GM18517 (cell line): ENCODE data around the gene NUDT2.
"Not testable (repeated sequence)": the region's sequence is repeated elsewhere in the genome, so short reads cannot be mapped to it uniquely, and the experiment has no call there.

Experiments
- ATAC-seq: cut with Tn5 transposase; IDR thresholded peaks from one replicate; pipeline ENCODE4 v1.9.1; 2021; ENCODE audit warnings: mild to moderate bottlenecking, moderate library complexity; ENCODE audit not compliant: unreplicated experiment

The NUDT2 gene

DNA sequence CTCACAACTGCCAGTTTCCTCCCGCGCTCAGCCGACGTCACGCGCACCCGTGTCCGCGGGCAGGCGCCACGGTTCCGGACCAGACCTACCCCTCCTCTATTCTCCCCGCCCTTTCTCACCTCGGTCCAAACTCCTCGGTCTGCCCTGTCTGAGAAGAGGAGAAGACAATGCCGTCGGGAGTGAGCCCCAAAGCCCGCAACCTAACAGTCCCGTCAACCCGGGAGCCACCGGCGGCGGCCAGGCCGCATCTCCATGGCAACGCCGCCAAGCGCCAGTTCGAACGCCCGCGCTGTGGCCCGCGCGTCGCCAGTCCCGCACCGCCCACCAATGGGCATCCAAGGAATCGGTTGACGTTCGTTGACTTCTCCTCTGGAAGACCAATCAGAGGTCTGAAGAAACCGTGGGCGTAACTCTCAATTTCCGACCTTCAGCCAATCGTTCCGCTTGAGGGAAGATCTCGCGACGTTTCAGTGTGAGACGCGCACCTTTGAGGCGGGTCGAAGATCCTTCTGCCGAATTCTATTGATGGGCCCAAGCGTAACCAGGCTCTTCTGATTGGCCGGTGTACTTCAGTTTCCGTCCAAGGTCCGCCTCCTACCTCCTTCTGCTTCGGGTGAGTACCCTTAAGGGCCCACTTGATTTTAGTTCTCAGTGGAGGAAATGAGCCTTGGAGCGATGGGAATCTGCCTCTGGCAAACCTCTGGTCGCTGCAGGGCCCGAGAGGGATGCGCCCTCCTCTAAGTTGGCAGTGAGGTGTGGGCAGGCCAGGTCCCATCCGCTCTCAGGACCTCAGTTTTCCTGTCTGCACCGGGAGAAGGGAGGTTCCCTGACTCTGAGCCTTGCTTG is at the start of gene NUDT2, which contains the start of gene KIF24:
TSS of gene NUDT2 (plus strand) at position 583 of the 846 bp plus-strand sequence. CDS start 9,471 bp downstream, outside the sequence.
TSS of gene KIF24 (minus strand) at position 282 of the 846 bp plus-strand sequence. CDS start 17,922 bp downstream, outside the sequence.
- ATAC-seq, result peak; percentile 95

DNA sequence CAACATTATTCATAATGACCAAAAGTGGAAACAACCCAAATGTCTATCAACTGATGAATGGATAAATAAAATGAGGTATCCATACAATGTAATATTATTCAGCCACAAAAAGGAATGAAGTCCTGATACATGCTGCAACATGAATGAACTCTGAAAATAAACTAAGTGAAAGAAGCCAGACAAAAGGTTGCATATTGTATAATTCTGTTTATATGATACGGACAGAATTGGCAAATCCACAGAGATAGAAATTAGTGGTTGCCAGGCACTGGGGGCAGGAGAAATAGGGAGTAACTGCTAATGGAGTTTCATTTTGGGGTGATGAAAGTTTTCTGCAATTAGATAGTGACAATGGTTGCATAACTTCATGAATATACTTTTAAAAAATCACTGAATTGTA is 47.3 kb upstream of the NUDT2 start:
- ATAC-seq, result no peak

DNA sequence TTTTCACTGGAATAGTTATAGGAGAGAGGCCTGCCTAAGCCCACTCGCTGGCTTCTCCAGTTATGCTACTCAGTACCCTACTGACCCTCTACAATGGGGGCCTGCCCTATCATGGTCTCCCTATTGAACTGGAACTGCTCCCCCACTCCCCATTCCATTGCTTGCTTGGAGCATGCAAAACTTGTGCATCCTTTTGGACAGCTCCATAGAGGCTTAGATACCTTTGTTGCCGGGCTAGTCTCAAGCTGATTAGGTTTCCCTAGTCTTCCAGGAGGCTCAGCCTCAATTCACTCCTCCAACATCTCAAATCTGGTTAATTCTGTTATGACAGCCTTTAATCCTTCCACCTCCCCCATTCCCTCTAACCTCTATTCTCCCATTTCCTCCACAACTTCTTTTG is 40.2 kb upstream of the NUDT2 start:
- ATAC-seq, result no peak

DNA sequence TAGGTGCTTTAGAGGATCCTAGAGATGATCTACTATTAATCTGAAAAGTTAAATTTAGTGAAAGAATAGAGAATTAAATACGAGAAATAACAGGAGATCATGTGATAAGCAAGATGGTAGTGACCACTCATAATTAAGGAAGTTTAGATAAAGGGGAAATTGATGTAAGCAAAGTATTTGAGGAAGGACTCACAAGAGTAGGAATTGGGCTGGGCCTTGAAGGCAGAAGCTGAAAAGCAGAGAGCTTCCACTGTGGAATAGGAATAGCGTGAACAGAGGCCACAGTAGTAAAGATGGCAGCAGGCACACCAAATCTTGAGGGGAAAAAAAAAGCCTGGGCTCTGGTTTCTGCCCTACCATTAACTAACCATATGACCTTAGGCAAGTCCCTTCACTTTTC is 38.3 kb upstream of the NUDT2 start:
- no peak for ATAC-seq

DNA sequence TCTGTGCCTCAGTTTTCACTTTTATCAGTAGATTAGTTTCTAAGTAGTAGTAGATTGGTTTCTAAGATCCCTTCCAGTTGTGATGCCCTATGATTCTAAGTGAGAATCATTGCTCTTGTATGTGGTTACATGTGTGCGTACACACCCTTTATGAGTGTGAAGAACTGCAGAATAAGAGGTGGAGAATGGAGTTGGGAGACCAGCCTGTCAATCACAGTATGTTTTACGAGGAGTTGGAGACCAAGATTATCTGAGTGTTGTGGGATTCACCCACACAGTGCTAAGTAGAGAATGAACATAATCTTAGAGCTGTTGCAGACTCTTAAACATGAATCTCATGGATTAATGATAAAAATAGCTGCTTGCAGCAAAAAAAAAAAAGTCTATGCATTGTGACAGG is 37.9 kb upstream of the NUDT2 start:
- ATAC-seq, result no peak

DNA sequence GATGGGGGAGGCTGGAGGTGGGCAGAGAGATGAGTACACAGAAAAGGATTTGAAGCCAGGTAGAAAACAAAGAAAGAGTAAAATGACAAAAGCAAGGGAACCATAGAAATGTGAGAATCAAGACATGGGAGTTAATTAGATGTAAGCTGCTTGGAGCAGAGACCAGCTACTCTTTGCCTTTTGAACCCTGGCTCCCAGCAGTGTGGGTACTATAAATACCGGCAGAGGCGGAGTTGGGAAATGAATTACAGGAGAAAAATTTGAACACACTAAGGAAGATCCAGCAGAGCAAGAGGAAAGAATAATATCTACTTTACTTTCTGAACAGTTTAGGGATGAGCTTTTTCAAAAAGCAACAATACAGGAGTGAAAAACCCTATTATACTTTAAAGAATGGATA is 36.8 kb upstream of the NUDT2 start:
- no peak for ATAC-seq

DNA sequence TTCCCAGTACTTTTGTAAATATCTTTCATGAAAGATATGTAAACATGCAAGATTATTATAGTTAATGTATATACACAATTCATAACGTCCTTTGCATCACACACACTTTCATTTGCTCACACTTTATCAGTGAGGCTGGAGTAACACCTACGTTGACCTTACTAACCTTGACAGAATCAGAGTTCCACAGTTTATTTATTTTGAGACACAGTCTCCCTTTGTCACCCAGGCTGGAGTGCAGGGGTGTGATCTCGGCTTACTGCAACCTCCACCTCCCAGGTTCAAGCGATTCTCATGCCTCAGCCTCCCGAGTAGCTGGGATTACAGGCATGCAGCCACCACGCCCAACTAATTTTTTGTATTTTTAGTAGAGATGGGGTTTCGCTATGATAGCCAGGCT is 28.3 kb upstream of the NUDT2 start:
- not testable (repeated sequence) for ATAC-seq

DNA sequence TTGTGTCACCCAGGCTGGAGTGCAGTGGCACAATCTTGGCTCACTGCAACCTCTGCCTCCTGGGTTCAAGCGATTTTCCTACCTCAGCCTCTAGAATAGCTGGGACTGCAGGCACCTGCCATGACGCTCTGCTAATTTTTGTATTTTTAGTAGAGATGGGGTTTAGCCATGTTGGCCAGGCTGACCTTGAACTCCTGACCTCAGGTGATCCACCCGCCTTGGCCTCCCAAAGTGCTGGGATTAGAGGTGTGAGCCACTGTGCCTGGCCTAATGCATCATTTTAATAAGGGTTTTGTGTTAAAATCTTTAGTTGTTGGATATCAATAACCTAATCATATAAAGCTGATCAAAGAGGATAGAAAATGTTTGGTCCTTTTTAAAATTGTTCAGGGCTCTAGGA is 21.1 kb upstream of the NUDT2 start:
- ATAC-seq, result not testable (repeated sequence)

DNA sequence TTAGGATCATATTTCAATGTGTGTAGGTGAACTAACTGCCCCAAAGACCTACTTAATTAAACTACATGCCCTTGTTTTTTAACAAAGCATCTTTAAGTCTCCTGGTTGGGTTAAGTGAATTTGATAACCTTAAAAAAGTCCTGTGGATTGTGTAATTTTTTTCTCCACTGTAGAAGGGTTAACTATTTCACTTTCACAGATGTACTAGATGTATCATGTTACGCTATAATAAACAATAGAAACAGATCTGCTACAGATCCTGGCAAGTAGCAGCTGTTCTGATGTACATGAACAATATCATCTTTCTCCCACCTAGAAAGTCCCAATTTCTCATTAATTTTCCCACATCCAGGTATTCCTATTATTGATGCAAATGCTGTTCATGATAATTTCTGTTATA is 19.2 kb upstream of the NUDT2 start:
- no peak for ATAC-seq

DNA sequence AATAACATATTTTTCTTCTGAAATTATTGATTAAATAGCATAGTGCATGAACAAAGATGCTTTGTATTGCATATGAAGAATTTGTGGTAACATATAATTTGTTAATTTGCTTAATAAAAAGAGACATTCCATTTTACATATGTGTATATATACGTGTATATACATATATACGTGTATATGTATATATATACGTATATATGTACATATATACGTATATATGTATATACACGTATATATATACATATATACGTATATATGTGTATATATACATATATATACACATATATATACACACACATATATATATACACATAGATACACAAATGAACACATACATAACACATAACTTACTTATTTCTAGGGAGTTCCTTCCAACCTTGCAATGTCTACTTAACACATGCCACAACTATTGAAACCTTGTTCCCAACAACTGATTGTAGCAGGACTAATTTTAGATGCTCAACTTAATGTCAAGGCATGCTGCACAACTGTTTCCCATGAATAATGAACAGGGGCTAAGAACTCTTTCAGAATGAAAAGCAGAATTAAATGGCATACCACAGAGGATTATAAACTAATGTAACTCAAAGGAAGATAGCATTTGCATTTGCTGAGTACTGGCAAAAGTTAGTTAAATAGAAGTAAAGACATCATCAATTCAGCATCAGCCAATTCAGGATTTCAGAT is 17.7 kb upstream of the NUDT2 start:
- no peak for ATAC-seq

DNA sequence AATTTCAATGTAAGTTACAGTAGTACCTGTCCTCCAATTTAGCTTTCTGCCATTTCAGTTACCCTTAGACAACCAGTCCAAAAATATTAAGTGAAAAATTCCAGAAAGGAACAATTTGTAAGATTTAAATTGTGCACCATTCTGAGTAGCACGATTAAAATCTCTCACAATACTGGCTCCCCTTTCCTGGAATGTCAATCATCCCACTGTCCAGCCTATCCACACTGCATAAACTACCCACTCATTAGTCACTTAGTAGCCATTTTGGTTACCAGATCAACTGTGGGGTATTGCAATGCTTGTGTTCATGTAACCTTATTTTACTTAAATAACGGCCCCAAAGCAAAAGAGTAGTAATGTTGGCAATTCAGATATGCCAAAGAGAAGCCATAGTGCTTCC is 11.9 kb upstream of the NUDT2 start:
- no peak for ATAC-seq

DNA sequence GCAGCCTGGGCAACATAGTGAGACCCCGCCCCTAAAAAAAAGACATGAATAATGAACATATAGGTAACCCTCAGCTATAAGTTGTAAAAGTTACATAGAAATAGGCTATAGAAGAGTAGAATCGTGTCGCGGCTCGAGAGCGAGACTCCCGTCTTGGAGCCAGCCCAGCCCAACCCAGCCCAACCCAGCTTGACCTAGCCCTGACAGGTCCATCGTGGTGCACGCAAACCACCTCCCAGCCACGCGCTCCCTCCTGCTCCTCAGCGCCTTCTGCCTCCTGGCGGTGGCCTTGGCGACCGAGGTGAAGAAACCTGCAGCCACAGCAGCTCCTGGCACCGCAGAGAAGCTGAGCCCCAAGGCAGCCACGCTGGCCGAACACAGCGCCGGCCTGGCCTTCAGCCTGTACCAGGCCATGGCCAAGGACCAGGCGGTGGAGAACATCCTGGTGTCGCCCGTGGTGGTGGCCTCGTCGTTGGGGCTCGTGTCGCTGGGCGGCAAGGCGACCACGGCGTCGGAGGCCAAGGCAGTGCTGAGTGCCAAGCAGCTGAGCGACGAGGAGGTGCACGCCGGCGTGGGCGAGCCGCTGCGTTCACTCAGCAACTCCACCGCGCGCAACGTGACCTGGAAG is 11.1 kb upstream of the NUDT2 start:
- no peak for ATAC-seq

DNA sequence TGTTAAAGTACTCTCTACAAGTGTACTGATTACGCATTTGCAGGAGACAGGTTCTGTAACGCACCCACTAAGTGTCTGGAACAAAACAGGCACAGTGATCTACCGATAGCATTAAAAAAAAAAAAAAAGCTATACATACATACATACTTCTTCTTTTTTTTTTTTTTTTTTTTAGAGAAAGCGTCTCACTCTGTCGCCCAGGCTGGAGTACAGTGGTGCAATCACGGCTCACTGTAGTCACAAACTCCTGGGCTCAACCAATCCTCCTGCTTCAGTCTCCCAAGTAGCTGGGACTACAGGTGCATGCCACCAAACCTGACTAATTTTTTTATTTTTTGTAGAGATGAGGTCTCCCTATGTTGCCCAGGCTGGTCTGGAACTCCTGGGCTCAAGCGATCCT is 7.9 kb upstream of the NUDT2 start:
- no peak for ATAC-seq

DNA sequence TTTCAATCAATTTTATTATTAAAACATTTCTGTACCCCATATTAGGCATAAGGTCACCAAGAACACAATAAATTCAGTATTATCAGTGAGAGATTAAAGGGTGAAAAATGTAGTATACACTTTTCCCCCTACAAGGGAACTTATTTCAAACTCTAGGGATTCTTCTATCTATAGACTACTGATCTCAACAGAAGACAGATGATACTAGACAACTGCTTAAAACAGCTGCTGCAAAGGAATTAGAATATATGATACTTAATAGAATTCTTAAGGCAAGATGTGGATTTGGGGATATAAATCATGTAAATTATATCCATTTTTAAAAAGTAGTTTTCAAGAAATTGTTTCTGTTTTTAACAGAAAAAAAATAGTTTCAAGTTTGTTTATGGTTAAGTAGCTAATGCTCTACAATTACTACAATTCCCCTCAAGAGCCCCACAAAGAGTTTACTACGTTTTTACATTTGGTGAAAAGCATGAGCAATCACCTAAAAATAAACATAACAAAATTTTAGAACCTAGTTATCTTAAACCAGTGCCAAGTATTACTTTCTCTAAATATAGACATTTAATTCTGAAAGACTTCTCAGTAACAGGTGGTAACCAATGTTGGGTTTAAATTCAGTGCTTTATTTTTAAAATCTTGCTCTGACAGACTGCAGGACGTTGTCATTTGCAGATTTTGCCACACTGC is 6.3 kb upstream of the NUDT2 start:
- ATAC-seq, result no peak

DNA sequence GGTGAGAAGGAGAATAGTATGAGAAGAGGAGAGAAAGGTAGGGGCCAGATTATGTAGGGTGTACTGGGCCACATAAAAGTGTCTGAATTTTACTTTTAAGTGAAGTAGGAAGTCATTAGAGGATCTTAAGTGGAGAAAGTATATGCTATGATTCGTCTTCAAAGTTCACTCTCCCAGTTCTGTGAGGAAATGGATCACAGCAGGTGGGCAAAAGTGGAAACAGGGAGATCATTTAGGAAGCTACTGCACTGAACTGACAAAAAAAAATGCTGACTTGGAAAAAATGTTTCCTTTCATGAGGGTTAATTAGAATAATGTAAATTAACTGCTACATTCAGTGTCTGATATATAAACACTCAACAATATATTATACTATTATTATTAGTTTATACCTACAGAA is 2.7 kb upstream of the NUDT2 start:
- no peak for ATAC-seq

DNA sequence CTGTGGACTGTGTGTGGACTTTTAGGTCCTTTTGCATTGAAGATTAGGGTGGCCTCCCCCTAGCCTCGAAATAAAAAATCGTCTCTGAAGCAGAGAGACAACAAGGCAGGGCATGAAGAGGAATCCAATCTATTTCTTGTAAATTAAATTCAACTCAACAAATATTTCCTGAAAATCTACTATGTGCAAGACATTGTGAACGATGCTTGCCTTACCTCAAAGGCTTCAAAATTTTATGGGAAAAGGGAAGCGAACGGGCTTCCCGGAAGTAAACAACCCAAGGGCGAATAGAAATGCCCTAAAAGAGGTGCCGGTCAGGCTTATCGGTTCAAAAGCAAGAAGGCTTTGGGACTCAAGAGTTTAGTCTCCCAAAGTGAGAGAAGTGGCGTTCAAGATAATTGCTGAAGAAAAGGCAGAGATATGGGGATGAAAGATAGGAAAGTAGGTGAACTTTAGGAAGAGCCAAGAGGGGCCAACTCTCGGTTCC is 826 bp upstream of the NUDT2 start:
- ATAC-seq, result peak; percentile 7

DNA sequence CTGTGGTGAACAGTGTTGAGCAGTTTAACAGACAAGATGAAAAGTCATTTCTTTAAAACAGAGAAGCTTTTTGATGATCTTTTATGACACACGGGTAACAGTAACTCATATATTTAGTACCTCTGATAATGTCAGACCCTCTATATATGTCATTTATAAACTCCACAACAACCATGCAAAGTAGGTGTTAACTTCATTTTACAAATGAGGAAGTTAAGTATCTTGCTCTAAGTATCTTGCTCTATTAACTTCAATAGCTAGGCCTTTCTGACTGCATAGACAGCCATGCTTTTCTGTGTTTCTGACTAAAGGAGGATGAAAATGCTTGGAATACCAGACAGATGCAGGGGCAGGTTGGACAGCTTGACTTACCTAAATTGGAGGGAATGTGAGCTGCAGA is 1.8 kb downstream of the NUDT2 start:
- no peak for ATAC-seq

DNA sequence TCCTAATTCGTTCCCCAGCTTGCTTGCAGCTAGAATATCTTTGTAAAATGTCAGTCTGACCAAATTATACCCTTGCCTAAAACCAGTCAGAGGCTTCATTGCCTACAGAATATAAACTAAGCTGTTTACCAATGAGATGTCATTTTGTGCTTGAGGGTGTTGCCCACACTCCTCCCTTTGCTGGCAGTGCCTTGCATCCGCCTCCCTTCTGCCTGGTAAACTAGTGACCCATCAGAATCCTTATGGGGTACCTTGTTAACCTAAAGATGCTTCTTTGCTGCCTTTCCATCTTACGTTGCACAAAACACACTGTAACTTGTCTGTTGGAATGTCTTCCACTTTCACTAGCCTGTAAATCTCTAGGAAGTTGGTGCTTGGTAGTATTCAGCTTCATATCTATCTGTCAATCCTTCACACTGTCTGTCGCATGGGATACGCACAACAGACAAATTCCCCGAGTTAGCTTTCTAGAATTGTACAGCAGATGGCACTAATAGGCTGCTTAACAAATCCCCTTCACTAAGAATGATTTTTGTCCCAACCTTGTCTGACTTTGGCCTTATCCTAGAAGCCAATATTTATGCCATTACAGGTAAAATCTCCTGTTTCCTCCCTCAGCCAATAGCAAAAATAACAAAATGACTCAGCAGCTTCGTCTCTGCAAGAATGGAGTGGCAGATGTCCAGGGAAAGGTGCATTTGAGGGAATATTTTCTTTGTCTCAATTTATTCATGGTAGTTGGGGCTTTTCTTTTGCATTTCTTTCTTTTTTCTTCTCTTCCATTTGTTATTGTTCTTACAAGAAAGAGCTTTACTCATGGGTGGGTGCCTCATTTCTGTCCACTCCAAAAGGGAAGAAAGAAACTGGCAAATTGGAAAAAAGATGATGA is 3.0 kb downstream of the NUDT2 start:
- no peak for ATAC-seq

DNA sequence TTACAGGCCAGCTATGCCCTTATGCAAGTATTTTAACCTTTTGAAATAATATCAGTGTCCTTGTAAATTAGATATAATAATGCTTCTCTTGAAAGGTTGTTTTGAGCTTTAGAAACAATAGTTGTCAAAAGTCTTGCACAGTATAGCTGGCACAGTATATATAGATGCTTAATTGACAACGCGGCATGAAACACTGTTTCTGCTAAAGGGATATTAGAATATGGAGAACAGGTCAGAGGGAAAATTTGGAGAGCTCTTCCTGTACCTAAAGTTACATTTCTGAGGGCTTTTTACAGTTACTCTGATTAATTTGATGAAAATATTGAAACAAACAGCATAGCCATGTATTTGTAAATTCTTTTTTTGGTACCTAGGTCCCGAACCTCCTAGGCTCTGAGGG is 4.5 kb downstream of the NUDT2 start:
- ATAC-seq, result no peak

DNA sequence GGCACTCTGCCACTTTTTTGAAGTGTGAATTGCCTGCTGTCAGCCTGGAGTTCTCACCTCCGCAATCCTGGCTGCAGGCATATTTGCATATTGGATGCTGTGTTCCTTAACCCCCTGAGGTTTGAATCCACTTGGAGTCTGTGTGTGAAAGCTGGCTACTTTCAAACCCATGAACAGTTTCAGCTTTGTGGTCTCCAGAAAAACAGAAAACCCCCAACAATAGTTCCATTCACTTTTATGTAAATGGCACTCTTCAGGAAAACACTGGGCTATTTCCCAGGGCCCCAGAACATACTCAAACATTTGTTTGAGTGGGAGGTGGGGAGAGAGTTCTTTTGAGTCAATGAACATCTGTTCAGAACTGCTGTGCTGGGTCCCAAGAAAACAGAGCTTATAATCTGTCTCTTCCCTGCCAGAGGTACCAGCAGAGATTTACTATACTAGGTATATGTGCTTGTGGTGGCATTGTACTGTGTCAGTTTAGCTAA is 5.0 kb downstream of the NUDT2 start:
- no peak for ATAC-seq
